Heart left ventricle (tissue), 13 donors: ENCODE data around the gene MEAK7.

Source experiments
- CTCF ChIP-seq, 12 donors: fragments of 200-600 bp; sonication (generic) in 4 of 12; IDR thresholded peaks; one replicate each; pipeline versions ENCODE4 v1.5.0 to v1.8.0; 2018 to 2022; ENCODE audit warnings: antibody characterized with exemption in 12 of 12, mild to moderate bottlenecking in 5 of 12
- POLR2A ChIP-seq, 2 donors: fragments of 450-650 bp; IDR thresholded peaks; one replicate each; pipeline ENCODE4 v1.6.1; 2017; ENCODE audit warnings: antibody characterized with exemption in 2 of 2, mild to moderate bottlenecking in 2 of 2, moderate library complexity in 2 of 2
- donor health status: ischemic (EF 13 %, LVEDD 7.1; RV severe dilation, severe dysfunction).
- donor health status: DM: no; HTN: yes; CAD: no.
- donor health status: DM: no; HTN: no; CAD: no.
- donor health status: ischemic (EF 25% LVEDD 6.9; RV normal size, moderate dysfunction).
- donor health status: ischemic (EF 25% LVEDD 5.7; RV mildly dilated, moderate dysfunction).
- donor health status: ischemic (EF 35%, LVEDD 5.7; RV mildly dilated, moderate dysfunction).
- donor health status: nonischemic (EF 11% LVEDD 7.7; RV severe dilation, severe dysfunction).
- donor health status: DM: yes; HTN: yes; CAD: no.
- donor health status: PGD.
- donor health status: ischemic (EF 29% LVEDD 5.4; RV normal size, mild dysfunction).
- donor health status: nonischemic (EF 23%, LVEDD 6.1; RV moderate dilation, normal function).

GRCh38 chr16:84462296-84463210 is 41.9 kb downstream of the MEAK7 start:
- no peak for TF ChIP-seq POLR2A (IDR thresholded peaks at IDR 0.05)
- TF ChIP-seq CTCF (IDR thresholded peaks at IDR 0.05), result no peak
